HepG2 (cell line): ENCODE results near the gene MYO19. TPM values are rescaled to one million over a fixed set of nuclear protein-coding genes. Genes with fewer than 3 reads are reported as not detected.
A peak's percentile ranks its signal among the peaks of the same experiment; 100 is the strongest.

Source experiments
- CHD2 ChIP-seq: IDR thresholded peaks from 2 replicates; pipeline ENCODE4 v1.6.1; 2011; ENCODE audit warnings: low read depth, low read length, improper control_type of control experiment
- HNRNPUL1 ChIP-seq: fragments of 200-400 bp; formaldehyde crosslinking; IDR thresholded peaks from 2 replicates; pipeline ENCODE4 v1.6.1; 2017; ENCODE audit warnings: low read depth, mild to moderate bottlenecking, low read length, moderate library complexity
- IRF2 ChIP-seq: IDR thresholded peaks from 2 replicates; pipeline ENCODE4 v1.6.1; 2018; ENCODE audit warnings: missing genetic modification reagents, missing compliant biosample characterization
- KDM5A ChIP-seq: fragments of 200-600 bp; sonication (generic); IDR thresholded peaks from 2 replicates; pipeline ENCODE4 v1.7.0; 2018; ENCODE audit warnings: antibody characterized with exemption, mild to moderate bottlenecking, low read length, borderline replicate concordance
- MAFG ChIP-seq: sonication (generic); formaldehyde crosslinking; IDR thresholded peaks from 2 replicates; pipeline ENCODE4 v1.5.1; 2020; ENCODE audit warnings: mild to moderate bottlenecking, missing genetic modification reagents
- NAIF1 ChIP-seq: sonication (generic); formaldehyde crosslinking; IDR thresholded peaks from 2 replicates; pipeline ENCODE4 v1.5.0; 2020; ENCODE audit warnings: mild to moderate bottlenecking, missing genetic modification reagents, borderline replicate concordance
- NCOA2 ChIP-seq: sonication (generic); formaldehyde crosslinking; IDR thresholded peaks from 2 replicates; pipeline ENCODE4 v1.8.0; 2022; ENCODE audit warnings: inconsistent platforms
- POLR2G ChIP-seq: fragments of 200-400 bp; formaldehyde crosslinking; IDR thresholded peaks from 2 replicates; pipeline ENCODE4 v1.6.1; 2018; ENCODE audit warnings: mild to moderate bottlenecking, low read depth, low read length, moderate library complexity
- ZNF234 ChIP-seq: sonication (generic); formaldehyde crosslinking; conservative IDR thresholded peaks from 2 replicates; pipeline ENCODE4 v1.5.1; 2020; ENCODE audit warnings: mild to moderate bottlenecking, missing genetic modification reagents
- ZNF24 ChIP-seq: fragments of 450-650 bp; IDR thresholded peaks from 2 replicates; pipeline ENCODE4 v1.6.1; 2017; ENCODE audit warnings: antibody characterized with exemption, mild to moderate bottlenecking
- ZNF484 ChIP-seq: sonication (generic); formaldehyde crosslinking; IDR thresholded peaks from 2 replicates; pipeline ENCODE4 v1.5.1; 2020; ENCODE audit warnings: mild to moderate bottlenecking, low read depth, missing genetic modification reagents, borderline replicate concordance
- ZNF547 ChIP-seq: sonication (generic); formaldehyde crosslinking; IDR thresholded peaks from 2 replicates; pipeline ENCODE4 v1.5.1; 2020; ENCODE audit warnings: mild to moderate bottlenecking, missing genetic modification reagents
- ZNF724P ChIP-seq: sonication (generic); formaldehyde crosslinking; IDR thresholded peaks from 2 replicates; pipeline ENCODE4 v1.8.0; 2022; ENCODE audit warnings: missing genetic modification reagents, borderline replicate concordance
- ZNF792 ChIP-seq: IDR thresholded peaks from 2 replicates; pipeline ENCODE4 v1.6.1; 2016
- ZNF816 ChIP-seq: sonication (generic); formaldehyde crosslinking; IDR thresholded peaks from 2 replicates; pipeline ENCODE4 v1.8.0; 2022; ENCODE audit warnings: missing genetic modification reagents, mild to moderate bottlenecking, borderline replicate concordance
- polyA plus RNA-seq, 8 experiments: library from polyadenylated mRNA; depleted of rRNA in 3 of 8; stranded (reverse) in 7 of 8; unstranded in 1 of 8; fragments of >200 nt; fragmentation: Illumina TruSeq in 4 of 8; extraction: Trizol in 4 of 8; gene quantifications; 2 replicates each; pipeline versions ENCODE4 v1.2.1 to v1.2.3, GENCODE V29; 2011 to 2016; ENCODE audit warnings: low read depth in 4 of 8, missing spikeins in 1 of 8, mixed read lengths in 1 of 8; ENCODE audit not compliant: insufficient read depth in 1 of 8
- total RNA-seq, 5 experiments: library from RNA; depleted of rRNA; stranded (reverse); fragments of >200 nt; fragmentation: Illumina TruSeq; extraction: Trizol; gene quantifications; 2 replicates each; pipeline ENCODE4 v1.2.3, GENCODE V29; 2016; ENCODE audit warnings: low read depth in 1 of 5
- TF ChIP-seq, protein P1 (sequence below): sonication (generic); formaldehyde crosslinking; IDR thresholded peaks from 2 replicates; pipeline ENCODE4 v1.5.0; 2020; ENCODE audit warnings: mild to moderate bottlenecking, missing genetic modification reagents, borderline replicate concordance
- TF ChIP-seq, protein P2 (sequence below): sonication (generic); formaldehyde crosslinking; IDR thresholded peaks from 2 replicates; pipeline ENCODE4 v1.4.0; 2020; ENCODE audit warnings: missing genetic modification reagents
- TF ChIP-seq, protein P3 (sequence below): sonication (generic); formaldehyde crosslinking; IDR thresholded peaks from 2 replicates; pipeline ENCODE4 v1.9.0; 2021; ENCODE audit warnings: mild to moderate bottlenecking, missing genetic modification reagents
- TF ChIP-seq, protein P4 (sequence below): sonication (generic); formaldehyde crosslinking; IDR thresholded peaks from 2 replicates; pipeline ENCODE4 v1.5.1; 2020; ENCODE audit warnings: missing genetic modification reagents, mild to moderate bottlenecking, borderline replicate concordance

MYO19 gene
- total and polyA plus RNA-seq, 2 of the 13 experiments (the other 11 are each of a cell fraction or from before 2014, with no cell fraction given), result 75.7 to 82.3 TPM

DNA sequence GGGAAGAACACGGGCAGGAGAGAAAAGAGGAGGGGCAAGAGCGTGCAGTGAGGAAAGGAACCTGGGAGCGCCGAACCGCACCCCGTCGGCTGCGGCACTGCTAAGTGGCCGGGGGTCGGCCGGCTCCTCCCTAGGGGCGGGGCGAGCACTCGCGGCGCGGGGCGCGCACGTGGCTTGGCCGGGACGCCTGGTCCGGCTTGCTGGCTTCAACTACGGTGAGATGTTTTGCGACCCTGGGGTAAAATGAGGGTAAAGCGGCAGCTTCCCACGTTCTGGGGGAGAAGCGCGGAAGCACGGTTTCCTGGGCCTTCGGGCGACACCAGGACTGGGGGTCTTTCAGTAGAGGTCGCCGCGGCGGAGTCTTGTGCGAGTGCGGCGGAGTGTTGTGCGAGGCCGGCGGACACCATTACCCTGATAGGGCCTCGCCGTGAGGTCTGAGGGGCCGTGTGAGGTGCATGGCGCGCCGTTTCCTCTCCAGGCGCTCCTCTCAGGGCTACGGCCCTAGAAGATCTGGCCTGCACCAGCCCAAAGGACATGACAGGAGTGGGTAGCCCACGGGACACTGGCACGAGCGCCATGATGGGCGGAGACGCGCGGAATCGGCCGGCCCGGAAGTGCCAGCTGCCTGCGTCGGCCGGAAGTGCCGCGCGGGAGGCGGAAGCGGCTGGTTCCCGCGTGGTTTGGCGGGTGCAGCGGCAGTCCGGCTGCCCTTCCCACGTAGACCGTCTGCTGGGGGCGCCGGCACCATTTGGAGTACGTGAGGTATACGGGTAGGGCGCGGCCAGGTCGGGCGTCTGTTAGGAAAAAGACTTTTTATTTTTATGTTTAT is at the start of gene MYO19, which contains the start of gene PIGW (continued):
- TF ChIP-seq, protein P1, sequence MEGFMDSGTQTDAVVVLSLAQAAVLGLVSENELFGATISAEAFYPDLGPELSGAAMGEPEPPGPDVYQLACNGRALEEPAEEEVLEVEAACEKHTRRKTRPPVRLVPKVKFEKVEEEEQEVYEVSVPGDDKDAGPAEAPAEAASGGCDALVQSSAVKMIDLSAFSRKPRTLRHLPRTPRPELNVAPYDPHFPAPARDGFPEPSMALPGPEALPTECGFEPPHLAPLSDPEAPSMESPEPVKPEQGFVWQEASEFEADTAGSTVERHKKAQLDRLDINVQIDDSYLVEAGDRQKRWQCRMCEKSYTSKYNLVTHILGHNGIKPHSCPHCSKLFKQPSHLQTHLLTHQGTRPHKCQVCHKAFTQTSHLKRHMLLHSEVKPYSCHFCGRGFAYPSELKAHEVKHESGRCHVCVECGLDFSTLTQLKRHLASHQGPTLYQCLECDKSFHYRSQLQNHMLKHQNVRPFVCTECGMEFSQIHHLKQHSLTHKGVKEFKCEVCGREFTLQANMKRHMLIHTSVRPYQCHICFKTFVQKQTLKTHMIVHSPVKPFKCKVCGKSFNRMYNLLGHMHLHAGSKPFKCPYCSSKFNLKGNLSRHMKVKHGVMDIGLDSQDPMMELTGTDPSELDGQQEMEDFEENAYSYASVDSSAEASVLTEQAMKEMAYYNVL (CRISPR knock-in tag), result no peak; the same call in 1 of the 2 replicates
- TF ChIP-seq ZNF24 (no peak), ZNF724P (CRISPR knock-in tag) (peak; percentile 87; the same call in 1 of the 2 replicates), ZNF547 (CRISPR knock-in tag) (no peak; the same call in 1 of the 2 replicates), ZNF484 (CRISPR knock-in tag) (no peak), POLR2G (peak; percentile 90), KDM5A (peak; percentile 35; the same call in 1 of the 2 replicates), MAFG (CRISPR knock-in tag) (no peak), HNRNPUL1 (no peak), IRF2 (no peak), NCOA2 (CRISPR knock-in tag) (peak; percentile 42; the same call in 1 of the 2 replicates), ZNF792 (CRISPR knock-in tag) (peak; percentile 67), CHD2 (peak; percentile 97), ZNF816 (CRISPR knock-in tag) (no peak; the same call in 1 of the 2 replicates), ZNF234 (no peak; the same call in 1 of the 2 replicates), NAIF1 (CRISPR knock-in tag) (peak; percentile 74; the same call in 1 of the 2 replicates)
- TF ChIP-seq, protein P2, sequence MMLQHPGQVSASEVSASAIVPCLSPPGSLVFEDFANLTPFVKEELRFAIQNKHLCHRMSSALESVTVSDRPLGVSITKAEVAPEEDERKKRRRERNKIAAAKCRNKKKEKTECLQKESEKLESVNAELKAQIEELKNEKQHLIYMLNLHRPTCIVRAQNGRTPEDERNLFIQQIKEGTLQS (CRISPR knock-in tag), result peak; percentile 12; the same call in 1 of the 2 replicates
- TF ChIP-seq, protein P3, sequence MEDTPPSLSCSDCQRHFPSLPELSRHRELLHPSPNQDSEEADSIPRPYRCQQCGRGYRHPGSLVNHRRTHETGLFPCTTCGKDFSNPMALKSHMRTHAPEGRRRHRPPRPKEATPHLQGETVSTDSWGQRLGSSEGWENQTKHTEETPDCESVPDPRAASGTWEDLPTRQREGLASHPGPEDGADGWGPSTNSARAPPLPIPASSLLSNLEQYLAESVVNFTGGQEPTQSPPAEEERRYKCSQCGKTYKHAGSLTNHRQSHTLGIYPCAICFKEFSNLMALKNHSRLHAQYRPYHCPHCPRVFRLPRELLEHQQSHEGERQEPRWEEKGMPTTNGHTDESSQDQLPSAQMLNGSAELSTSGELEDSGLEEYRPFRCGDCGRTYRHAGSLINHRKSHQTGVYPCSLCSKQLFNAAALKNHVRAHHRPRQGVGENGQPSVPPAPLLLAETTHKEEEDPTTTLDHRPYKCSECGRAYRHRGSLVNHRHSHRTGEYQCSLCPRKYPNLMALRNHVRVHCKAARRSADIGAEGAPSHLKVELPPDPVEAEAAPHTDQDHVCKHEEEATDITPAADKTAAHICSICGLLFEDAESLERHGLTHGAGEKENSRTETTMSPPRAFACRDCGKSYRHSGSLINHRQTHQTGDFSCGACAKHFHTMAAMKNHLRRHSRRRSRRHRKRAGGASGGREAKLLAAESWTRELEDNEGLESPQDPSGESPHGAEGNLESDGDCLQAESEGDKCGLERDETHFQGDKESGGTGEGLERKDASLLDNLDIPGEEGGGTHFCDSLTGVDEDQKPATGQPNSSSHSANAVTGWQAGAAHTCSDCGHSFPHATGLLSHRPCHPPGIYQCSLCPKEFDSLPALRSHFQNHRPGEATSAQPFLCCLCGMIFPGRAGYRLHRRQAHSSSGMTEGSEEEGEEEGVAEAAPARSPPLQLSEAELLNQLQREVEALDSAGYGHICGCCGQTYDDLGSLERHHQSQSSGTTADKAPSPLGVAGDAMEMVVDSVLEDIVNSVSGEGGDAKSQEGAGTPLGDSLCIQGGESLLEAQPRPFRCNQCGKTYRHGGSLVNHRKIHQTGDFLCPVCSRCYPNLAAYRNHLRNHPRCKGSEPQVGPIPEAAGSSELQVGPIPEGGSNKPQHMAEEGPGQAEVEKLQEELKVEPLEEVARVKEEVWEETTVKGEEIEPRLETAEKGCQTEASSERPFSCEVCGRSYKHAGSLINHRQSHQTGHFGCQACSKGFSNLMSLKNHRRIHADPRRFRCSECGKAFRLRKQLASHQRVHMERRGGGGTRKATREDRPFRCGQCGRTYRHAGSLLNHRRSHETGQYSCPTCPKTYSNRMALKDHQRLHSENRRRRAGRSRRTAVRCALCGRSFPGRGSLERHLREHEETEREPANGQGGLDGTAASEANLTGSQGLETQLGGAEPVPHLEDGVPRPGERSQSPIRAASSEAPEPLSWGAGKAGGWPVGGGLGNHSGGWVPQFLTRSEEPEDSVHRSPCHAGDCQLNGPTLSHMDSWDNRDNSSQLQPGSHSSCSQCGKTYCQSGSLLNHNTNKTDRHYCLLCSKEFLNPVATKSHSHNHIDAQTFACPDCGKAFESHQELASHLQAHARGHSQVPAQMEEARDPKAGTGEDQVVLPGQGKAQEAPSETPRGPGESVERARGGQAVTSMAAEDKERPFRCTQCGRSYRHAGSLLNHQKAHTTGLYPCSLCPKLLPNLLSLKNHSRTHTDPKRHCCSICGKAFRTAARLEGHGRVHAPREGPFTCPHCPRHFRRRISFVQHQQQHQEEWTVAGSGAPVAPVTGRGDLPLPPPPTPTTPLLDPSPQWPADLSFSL (CRISPR knock-in tag), result no peak
- TF ChIP-seq, protein P4, sequence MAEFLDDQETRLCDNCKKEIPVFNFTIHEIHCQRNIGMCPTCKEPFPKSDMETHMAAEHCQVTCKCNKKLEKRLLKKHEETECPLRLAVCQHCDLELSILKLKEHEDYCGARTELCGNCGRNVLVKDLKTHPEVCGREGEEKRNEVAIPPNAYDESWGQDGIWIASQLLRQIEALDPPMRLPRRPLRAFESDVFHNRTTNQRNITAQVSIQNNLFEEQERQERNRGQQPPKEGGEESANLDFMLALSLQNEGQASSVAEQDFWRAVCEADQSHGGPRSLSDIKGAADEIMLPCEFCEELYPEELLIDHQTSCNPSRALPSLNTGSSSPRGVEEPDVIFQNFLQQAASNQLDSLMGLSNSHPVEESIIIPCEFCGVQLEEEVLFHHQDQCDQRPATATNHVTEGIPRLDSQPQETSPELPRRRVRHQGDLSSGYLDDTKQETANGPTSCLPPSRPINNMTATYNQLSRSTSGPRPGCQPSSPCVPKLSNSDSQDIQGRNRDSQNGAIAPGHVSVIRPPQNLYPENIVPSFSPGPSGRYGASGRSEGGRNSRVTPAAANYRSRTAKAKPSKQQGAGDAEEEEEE (CRISPR knock-in tag), result no peak; the same call in 1 of the 2 replicates
